A673 (cell line): Measurements from ENCODE around the gene UBP1.

Source experiments
- CTCF ChIP-seq: fragments of 300-800, 200-600 bp; sonication (generic); conservative IDR thresholded peaks from 2 replicates; pipeline ENCODE4 v1.5.1; 2017; ENCODE audit warnings: low read depth, mild to moderate bottlenecking, antibody characterized with exemption, low read length, moderate library complexity, mixed read lengths
- EZH2 ChIP-seq: fragments of 200-600 bp; sonication (generic); IDR thresholded peaks from 2 replicates; pipeline ENCODE4 v1.6.1; 2017; ENCODE audit warnings: borderline replicate concordance, low read depth, mild to moderate bottlenecking, mixed read lengths, antibody characterized with exemption, low read length; ENCODE audit not compliant: poor library complexity, severe bottlenecking

GRCh38 chr3:33420966-33421365, 19.2 kb downstream of the UBP1 start:
- TF ChIP-seq CTCF: no peak
- TF ChIP-seq EZH2: no peak
